ENCODE measurements around the gene MYL5.

Gene MYL5

DNA sequence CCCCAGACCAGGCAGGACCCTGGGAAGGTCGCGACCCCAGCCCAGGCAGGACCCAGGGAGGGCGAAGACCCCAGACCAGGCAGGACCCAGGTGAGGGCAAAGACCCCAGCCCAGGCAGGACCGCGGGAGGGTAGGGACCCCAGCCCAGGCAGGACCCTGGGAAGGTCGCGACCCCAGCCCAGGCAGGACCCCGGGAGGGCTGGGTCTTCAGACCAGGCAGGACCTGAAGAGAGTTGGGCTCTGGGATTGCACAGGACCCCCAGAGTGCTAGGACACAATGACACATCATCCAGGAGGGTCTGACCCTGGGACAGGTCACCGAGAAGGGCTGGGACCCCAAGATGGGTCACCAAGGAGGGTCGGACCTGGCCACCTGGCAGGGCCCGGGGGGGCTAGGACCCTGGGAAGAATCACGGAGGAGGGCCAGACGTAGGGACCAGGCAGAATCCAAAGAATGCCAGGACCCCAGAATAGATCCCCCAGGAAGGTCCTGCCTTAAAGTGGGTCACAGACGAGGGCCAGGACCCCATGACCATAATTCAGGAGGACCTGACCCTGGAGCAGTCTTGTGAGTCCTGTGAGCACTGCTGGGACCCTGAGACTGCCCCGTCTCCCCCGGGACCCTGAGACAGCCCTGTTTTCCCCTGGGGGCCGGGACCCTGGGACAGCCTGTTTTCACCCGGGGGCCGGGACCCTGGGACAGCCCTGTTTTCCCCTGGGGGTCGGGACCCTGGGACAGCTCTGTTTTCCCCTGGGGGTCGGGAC, 32.7 kb downstream of the MYL5 start:
- no peak for TF ChIP-seq ARNTL (CRISPR knock-in tag; IDR thresholded peaks at IDR 0.05; ENCODE audit: borderline replicate concordance, low read depth)
- TF ChIP-seq RARB (CRISPR knock-in tag; IDR thresholded peaks at IDR 0.05) = no peak
- TF ChIP-seq GLIS3 (CRISPR knock-in tag; IDR thresholded peaks at IDR 0.05) = no peak
- TF ChIP-seq, protein P1, sequence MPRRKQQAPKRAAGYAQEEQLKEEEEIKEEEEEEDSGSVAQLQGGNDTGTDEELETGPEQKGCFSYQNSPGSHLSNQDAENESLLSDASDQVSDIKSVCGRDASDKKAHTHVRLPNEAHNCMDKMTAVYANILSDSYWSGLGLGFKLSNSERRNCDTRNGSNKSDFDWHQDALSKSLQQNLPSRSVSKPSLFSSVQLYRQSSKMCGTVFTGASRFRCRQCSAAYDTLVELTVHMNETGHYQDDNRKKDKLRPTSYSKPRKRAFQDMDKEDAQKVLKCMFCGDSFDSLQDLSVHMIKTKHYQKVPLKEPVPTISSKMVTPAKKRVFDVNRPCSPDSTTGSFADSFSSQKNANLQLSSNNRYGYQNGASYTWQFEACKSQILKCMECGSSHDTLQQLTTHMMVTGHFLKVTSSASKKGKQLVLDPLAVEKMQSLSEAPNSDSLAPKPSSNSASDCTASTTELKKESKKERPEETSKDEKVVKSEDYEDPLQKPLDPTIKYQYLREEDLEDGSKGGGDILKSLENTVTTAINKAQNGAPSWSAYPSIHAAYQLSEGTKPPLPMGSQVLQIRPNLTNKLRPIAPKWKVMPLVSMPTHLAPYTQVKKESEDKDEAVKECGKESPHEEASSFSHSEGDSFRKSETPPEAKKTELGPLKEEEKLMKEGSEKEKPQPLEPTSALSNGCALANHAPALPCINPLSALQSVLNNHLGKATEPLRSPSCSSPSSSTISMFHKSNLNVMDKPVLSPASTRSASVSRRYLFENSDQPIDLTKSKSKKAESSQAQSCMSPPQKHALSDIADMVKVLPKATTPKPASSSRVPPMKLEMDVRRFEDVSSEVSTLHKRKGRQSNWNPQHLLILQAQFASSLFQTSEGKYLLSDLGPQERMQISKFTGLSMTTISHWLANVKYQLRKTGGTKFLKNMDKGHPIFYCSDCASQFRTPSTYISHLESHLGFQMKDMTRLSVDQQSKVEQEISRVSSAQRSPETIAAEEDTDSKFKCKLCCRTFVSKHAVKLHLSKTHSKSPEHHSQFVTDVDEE (CRISPR knock-in tag; IDR thresholded peaks at IDR 0.05) = no peak
- no peak for TF ChIP-seq ZFP3 (CRISPR knock-in tag; IDR thresholded peaks at IDR 0.05)
- no peak for TF ChIP-seq ESRRG (CRISPR knock-in tag; IDR thresholded peaks at IDR 0.05)
- TF ChIP-seq ISL1 (CRISPR knock-in tag; IDR thresholded peaks at IDR 0.05) = no peak
- TF ChIP-seq TOX (CRISPR knock-in tag; IDR thresholded peaks at IDR 0.05; ENCODE audit: borderline replicate concordance) = no peak
- TF ChIP-seq BACH2 (CRISPR knock-in tag; IDR thresholded peaks at IDR 0.05; ENCODE audit: borderline replicate concordance) = no peak
- no peak for TF ChIP-seq ZNF565 (CRISPR knock-in tag; conservative IDR thresholded peaks at IDR 0.05; ENCODE audit: low read depth)
- no peak for TF ChIP-seq ZC3H10 (CRISPR knock-in tag; IDR thresholded peaks at IDR 0.05)
- TF ChIP-seq, protein P2, sequence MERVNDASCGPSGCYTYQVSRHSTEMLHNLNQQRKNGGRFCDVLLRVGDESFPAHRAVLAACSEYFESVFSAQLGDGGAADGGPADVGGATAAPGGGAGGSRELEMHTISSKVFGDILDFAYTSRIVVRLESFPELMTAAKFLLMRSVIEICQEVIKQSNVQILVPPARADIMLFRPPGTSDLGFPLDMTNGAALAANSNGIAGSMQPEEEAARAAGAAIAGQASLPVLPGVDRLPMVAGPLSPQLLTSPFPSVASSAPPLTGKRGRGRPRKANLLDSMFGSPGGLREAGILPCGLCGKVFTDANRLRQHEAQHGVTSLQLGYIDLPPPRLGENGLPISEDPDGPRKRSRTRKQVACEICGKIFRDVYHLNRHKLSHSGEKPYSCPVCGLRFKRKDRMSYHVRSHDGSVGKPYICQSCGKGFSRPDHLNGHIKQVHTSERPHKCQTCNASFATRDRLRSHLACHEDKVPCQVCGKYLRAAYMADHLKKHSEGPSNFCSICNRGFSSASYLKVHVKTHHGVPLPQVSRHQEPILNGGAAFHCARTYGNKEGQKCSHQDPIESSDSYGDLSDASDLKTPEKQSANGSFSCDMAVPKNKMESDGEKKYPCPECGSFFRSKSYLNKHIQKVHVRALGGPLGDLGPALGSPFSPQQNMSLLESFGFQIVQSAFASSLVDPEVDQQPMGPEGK (CRISPR knock-in tag; IDR thresholded peaks at IDR 0.05; ENCODE audit: borderline replicate concordance) = no peak
- TF ChIP-seq ZNF8 (CRISPR knock-in tag; IDR thresholded peaks at IDR 0.05) = no peak
- no peak for TF ChIP-seq CSDC2 (CRISPR knock-in tag; IDR thresholded peaks at IDR 0.05)
- no peak for TF ChIP-seq SNAI2 (CRISPR knock-in tag; IDR thresholded peaks at IDR 0.05)
- TF ChIP-seq, protein P3, sequence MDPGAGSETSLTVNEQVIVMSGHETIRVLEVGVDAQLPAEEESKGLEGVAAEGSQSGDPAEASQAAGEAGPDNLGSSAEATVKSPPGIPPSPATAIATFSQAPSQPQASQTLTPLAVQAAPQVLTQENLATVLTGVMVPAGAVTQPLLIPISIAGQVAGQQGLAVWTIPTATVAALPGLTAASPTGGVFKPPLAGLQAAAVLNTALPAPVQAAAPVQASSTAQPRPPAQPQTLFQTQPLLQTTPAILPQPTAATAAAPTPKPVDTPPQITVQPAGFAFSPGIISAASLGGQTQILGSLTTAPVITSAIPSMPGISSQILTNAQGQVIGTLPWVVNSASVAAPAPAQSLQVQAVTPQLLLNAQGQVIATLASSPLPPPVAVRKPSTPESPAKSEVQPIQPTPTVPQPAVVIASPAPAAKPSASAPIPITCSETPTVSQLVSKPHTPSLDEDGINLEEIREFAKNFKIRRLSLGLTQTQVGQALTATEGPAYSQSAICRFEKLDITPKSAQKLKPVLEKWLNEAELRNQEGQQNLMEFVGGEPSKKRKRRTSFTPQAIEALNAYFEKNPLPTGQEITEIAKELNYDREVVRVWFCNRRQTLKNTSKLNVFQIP (CRISPR knock-in tag; IDR thresholded peaks at IDR 0.05; ENCODE audit: borderline replicate concordance, low read depth) = no peak
- TF ChIP-seq, protein P4, sequence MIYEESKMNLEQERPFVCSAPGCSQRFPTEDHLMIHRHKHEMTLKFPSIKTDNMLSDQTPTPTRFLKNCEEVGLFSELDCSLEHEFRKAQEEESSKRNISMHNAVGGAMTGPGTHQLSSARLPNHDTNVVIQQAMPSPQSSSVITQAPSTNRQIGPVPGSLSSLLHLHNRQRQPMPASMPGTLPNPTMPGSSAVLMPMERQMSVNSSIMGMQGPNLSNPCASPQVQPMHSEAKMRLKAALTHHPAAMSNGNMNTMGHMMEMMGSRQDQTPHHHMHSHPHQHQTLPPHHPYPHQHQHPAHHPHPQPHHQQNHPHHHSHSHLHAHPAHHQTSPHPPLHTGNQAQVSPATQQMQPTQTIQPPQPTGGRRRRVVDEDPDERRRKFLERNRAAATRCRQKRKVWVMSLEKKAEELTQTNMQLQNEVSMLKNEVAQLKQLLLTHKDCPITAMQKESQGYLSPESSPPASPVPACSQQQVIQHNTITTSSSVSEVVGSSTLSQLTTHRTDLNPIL (CRISPR knock-in tag; IDR thresholded peaks at IDR 0.05; ENCODE audit: low read depth) = no peak
- ATAC-seq = no peak

DNA sequence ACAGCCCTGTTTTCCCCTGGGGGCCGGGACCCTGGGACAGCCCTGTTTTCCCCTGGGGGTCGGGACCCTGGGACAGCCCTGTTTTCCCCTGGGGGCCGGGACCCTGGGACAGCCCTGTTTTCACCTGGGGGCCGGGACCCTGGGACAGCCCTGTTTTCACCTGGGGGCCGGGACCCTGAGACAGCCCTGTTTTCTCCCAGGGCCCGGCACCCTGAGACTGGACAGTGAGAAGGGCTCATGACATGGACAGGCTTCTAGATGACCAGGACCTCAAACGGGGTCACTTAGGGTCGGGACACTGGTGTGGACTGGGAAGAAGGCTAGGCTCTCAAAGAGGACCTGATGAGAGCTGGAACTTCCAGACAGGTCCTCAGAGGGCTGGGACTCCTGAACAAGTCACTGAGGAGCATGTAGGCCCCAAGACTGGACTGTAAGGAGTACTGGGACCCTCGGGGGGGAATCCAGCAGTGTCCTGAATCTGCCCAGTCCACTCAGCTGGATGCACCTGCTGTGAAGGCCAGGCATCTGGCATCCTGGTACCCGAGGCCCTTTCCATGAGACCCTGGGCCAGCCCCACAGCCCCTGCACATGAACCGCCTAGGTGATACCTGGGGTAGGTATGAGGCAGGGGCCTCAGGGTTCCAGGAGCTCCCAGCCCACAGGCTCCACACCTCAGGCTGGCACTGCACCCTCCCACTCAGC, 33.7 kb downstream of the MYL5 start:
- no peak for ATAC-seq
- TF ChIP-seq BACH2 (CRISPR knock-in tag; IDR thresholded peaks at IDR 0.05; ENCODE audit: borderline replicate concordance) (no peak), ZFP3 (CRISPR knock-in tag; IDR thresholded peaks at IDR 0.05) (no peak), OSR1 (CRISPR knock-in tag; IDR thresholded peaks at IDR 0.05) (no peak), ZC3H10 (CRISPR knock-in tag; IDR thresholded peaks at IDR 0.05) (no peak), ESRRG (CRISPR knock-in tag; IDR thresholded peaks at IDR 0.05) (no peak), ZNF8 (CRISPR knock-in tag; IDR thresholded peaks at IDR 0.05) (no peak), RARB (CRISPR knock-in tag; IDR thresholded peaks at IDR 0.05) (no peak), ZFP30 (CRISPR knock-in tag; IDR thresholded peaks at IDR 0.05) (no peak), TOX (CRISPR knock-in tag; IDR thresholded peaks at IDR 0.05; ENCODE audit: borderline replicate concordance) (no peak), ARNTL (CRISPR knock-in tag; IDR thresholded peaks at IDR 0.05; ENCODE audit: borderline replicate concordance, low read depth) (no peak), ZNF70 (CRISPR knock-in tag; IDR thresholded peaks at IDR 0.05) (no peak), CSDC2 (CRISPR knock-in tag; IDR thresholded peaks at IDR 0.05) (no peak), TCF4 (CRISPR knock-in tag; IDR thresholded peaks at IDR 0.05; ENCODE audit: borderline replicate concordance) (no peak)
- TF ChIP-seq, protein P4 (CRISPR knock-in tag; IDR thresholded peaks at IDR 0.05; ENCODE audit: low read depth) = no peak
- TF ChIP-seq, protein P3 (CRISPR knock-in tag; IDR thresholded peaks at IDR 0.05; ENCODE audit: borderline replicate concordance, low read depth) = no peak
- TF ChIP-seq, protein P2 (CRISPR knock-in tag; IDR thresholded peaks at IDR 0.05; ENCODE audit: borderline replicate concordance) = no peak
